ENCODE measurements around the gene ENDOV. TPM values are rescaled to one million over a fixed set of nuclear protein-coding genes. Genes with fewer than 3 reads are reported as not detected.

Gene ENDOV
- total and polyA plus RNA-seq, 4 donors = 5.7 to 11.9 (median 8.3) TPM

DNA sequence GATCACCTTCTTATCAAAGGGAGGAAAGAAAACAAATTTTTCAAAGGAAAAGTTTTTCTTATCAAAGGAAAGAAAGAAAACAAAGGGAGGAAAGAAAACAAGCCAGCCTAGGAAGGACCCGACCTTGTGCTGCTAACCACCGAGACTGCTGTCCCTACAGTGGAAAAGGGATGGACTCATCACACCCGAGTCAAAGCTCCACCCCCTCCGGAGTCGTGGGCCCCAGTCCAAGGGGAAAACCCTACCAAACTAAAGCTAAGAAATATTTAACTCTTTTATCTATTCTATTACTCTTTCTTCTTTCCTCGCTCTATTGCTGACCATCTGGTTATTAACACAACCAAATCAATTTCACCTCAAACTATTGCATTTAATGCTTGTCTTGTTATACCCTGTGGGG, 6.1 kb upstream of the ENDOV start:
- no peaks in the 10 kb centered on the region for H3K9me3 ChIP-seq (ENCODE audit: control insufficient read depth in 4 of 4, low read length in 3 of 4)
- H3K9ac ChIP-seq (ENCODE audit: low read depth in 1 of 2, low read length in 2 of 2) = peak overlapping the region in 1 of 2 donors; percentile 19
- H3K4me1 ChIP-seq (ENCODE audit: control insufficient read depth in 4 of 4, insufficient read depth in 4 of 4, low read length in 3 of 4) = peaks cover 0 to 2% (median under 1%) of the 10 kb centered on the region in 4 donors
- no peaks in the 10 kb centered on the region for H3K36me3 ChIP-seq (ENCODE audit: control insufficient read depth in 4 of 4, insufficient read depth in 3 of 4, low read depth in 1 of 4, low read length in 3 of 4)
- H3K27ac ChIP-seq (ENCODE audit: low read depth in 1 of 2, low read length in 2 of 2) = no peak overlapping the region
- DNase-seq (ENCODE audit: low spot score) = no peak
- TF ChIP-seq EGR1 (IDR thresholded peaks at IDR 0.05; ENCODE audit: low read depth in 2 of 2) (no peak), HNF4G (IDR thresholded peaks at IDR 0.05) (no peak), HNF4A (conservative IDR thresholded peaks at IDR 0.05) (no peak), SP1 (IDR thresholded peaks at IDR 0.05) (no peak), RXRA (IDR thresholded peaks at IDR 0.05) (no peak), NR2F2 (IDR thresholded peaks at IDR 0.05) (no peak), MAX (IDR thresholded peaks at IDR 0.05) (no peak), TAF1 (conservative IDR thresholded peaks at IDR 0.05) (no peak), RAD21 (IDR thresholded peaks at IDR 0.05) (no peak), ATF3 (IDR thresholded peaks at IDR 0.05) (no peak), YY1 (IDR thresholded peaks at IDR 0.05) (no peak), FOXA1 (IDR thresholded peaks at IDR 0.05) (no peak), JUND (IDR thresholded peaks at IDR 0.05) (no peak), GABPA (IDR thresholded peaks at IDR 0.05 in 1 of 2, conservative IDR thresholded peaks at IDR 0.05 in 1 of 2) (no peak), FOXA2 (IDR thresholded peaks at IDR 0.05) (no peak)
- TF ChIP-seq, protein P1, sequence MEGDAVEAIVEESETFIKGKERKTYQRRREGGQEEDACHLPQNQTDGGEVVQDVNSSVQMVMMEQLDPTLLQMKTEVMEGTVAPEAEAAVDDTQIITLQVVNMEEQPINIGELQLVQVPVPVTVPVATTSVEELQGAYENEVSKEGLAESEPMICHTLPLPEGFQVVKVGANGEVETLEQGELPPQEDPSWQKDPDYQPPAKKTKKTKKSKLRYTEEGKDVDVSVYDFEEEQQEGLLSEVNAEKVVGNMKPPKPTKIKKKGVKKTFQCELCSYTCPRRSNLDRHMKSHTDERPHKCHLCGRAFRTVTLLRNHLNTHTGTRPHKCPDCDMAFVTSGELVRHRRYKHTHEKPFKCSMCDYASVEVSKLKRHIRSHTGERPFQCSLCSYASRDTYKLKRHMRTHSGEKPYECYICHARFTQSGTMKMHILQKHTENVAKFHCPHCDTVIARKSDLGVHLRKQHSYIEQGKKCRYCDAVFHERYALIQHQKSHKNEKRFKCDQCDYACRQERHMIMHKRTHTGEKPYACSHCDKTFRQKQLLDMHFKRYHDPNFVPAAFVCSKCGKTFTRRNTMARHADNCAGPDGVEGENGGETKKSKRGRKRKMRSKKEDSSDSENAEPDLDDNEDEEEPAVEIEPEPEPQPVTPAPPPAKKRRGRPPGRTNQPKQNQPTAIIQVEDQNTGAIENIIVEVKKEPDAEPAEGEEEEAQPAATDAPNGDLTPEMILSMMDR (IDR thresholded peaks at IDR 0.05; ENCODE audit: low read depth, low read length, missing input control) = no peak
- TF ChIP-seq, protein P2, sequence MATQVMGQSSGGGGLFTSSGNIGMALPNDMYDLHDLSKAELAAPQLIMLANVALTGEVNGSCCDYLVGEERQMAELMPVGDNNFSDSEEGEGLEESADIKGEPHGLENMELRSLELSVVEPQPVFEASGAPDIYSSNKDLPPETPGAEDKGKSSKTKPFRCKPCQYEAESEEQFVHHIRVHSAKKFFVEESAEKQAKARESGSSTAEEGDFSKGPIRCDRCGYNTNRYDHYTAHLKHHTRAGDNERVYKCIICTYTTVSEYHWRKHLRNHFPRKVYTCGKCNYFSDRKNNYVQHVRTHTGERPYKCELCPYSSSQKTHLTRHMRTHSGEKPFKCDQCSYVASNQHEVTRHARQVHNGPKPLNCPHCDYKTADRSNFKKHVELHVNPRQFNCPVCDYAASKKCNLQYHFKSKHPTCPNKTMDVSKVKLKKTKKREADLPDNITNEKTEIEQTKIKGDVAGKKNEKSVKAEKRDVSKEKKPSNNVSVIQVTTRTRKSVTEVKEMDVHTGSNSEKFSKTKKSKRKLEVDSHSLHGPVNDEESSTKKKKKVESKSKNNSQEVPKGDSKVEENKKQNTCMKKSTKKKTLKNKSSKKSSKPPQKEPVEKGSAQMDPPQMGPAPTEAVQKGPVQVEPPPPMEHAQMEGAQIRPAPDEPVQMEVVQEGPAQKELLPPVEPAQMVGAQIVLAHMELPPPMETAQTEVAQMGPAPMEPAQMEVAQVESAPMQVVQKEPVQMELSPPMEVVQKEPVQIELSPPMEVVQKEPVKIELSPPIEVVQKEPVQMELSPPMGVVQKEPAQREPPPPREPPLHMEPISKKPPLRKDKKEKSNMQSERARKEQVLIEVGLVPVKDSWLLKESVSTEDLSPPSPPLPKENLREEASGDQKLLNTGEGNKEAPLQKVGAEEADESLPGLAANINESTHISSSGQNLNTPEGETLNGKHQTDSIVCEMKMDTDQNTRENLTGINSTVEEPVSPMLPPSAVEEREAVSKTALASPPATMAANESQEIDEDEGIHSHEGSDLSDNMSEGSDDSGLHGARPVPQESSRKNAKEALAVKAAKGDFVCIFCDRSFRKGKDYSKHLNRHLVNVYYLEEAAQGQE (IDR thresholded peaks at IDR 0.05) = no peak
- TF ChIP-seq, protein P3, sequence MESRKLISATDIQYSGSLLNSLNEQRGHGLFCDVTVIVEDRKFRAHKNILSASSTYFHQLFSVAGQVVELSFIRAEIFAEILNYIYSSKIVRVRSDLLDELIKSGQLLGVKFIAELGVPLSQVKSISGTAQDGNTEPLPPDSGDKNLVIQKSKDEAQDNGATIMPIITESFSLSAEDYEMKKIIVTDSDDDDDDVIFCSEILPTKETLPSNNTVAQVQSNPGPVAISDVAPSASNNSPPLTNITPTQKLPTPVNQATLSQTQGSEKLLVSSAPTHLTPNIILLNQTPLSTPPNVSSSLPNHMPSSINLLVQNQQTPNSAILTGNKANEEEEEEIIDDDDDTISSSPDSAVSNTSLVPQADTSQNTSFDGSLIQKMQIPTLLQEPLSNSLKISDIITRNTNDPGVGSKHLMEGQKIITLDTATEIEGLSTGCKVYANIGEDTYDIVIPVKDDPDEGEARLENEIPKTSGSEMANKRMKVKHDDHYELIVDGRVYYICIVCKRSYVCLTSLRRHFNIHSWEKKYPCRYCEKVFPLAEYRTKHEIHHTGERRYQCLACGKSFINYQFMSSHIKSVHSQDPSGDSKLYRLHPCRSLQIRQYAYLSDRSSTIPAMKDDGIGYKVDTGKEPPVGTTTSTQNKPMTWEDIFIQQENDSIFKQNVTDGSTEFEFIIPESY (IDR thresholded peaks at IDR 0.05) = no peak
- 5% methylated on average over 6 of the region's 6 CpGs for WGBS
- no peaks in the 10 kb centered on the region for H3K27me3 ChIP-seq (ENCODE audit: control insufficient read depth in 4 of 4, insufficient read depth in 4 of 4, low read length in 3 of 4)
- H3K4me3 ChIP-seq (ENCODE audit: low read depth in 1 of 3, low read length in 3 of 3) = no peak overlapping the region

Measured in liver (tissue), 9 donors.